Transverse colon (tissue), 4 donors: Measurements from ENCODE around the gene MPRIP. TPM values are rescaled to one million over a fixed set of nuclear protein-coding genes. Genes with fewer than 3 reads are reported as not detected.
A peak's percentile ranks its signal among the peaks of the same experiment; 100 is the strongest.

Experiments used
- DNase-seq: peaks from one replicate; pipeline ENCODE4 v3.0.0-alpha.2; 2019
- H3K27ac ChIP-seq, 4 donors: fragments of 200-600 bp; sonication (generic); 2 replicates each; pipeline ENCODE4 v1.5.1; 2016 to 2018; ENCODE audit warnings: inconsistent platforms in 4 of 4
- H3K27me3 ChIP-seq: fragments of 200-600 bp; sonication (generic); 2 replicates; pipeline ENCODE4 v1.5.1; 2017; ENCODE audit warnings: inconsistent platforms
- H3K36me3 ChIP-seq, 4 donors: fragments of 200-600 bp; sonication (generic); 2 replicates each; pipeline ENCODE4 v1.5.1; 2017 to 2019; ENCODE audit warnings: inconsistent platforms in 4 of 4
- H3K4me1 ChIP-seq, 4 donors: fragments of 200-600 bp; sonication (generic); 2 replicates each; pipeline ENCODE4 v1.5.1; 2017 to 2020; ENCODE audit warnings: inconsistent platforms in 4 of 4
- H3K4me3 ChIP-seq, 4 donors: fragments of 200-600 bp; sonication (generic); 1 replicate in 1 of 4; 2 replicates in 3 of 4; pipeline versions ENCODE4 v1.5.1 to v1.6.1; 2017 to 2019; ENCODE audit warnings: inconsistent platforms in 4 of 4
- H3K9me3 ChIP-seq, 2 donors: fragments of 200-600 bp; sonication (generic); 2 replicates each; pipeline ENCODE4 v1.5.1; 2017 to 2019; ENCODE audit warnings: inconsistent platforms in 2 of 2
- EP300 ChIP-seq: sonication (generic); formaldehyde crosslinking; IDR thresholded peaks from one replicate; pipeline ENCODE4 v1.6.1; 2017; ENCODE audit warnings: antibody characterized with exemption, low read depth
- POLR2A ChIP-seq: fragments of 450-650 bp; IDR thresholded peaks from one replicate; pipeline ENCODE4 v1.6.1; 2016; ENCODE audit warnings: antibody characterized with exemption, mild to moderate bottlenecking, moderate library complexity
- POLR2AphosphoS5 ChIP-seq, 3 donors: sonication (generic); formaldehyde crosslinking; IDR thresholded peaks; one replicate each; pipeline ENCODE4 v1.6.1; 2016; ENCODE audit warnings: antibody characterized with exemption in 3 of 3
- WGBS, 2 donors: methylation state at CpG; one replicate each; pipeline ENCODE4 v1.1.5; 2018; ENCODE audit warnings: low coverage in 1 of 2; 5-methylcytosine and 5-hydroxymethylcytosine counted together
- in situ Hi-C, 4 donors: fragments of 200-750 bp; cut with MboI; loops; one replicate each; pipeline versions ENCODE4 v1.15.0 to v1.15.1; 2017; ENCODE audit warnings: low sequenced_read_pairs in 3 of 4, low pct_ligation_motif_present in 1 of 4, low pct_unique_long_range_greater_than_20kb in 1 of 4
- intact Hi-C: fragments of 100-400 bp; cut with DNase I; formaldehyde crosslinking; loops from one replicate; pipeline ENCODE4 v1.15.1; 2023; ENCODE audit warnings: low total_unique reads
- total RNA-seq, 4 donors: library from RNA; depleted of rRNA; stranded (reverse); fragments of >200 nt; gene quantifications; one replicate each; pipeline ENCODE4 v1.1.0, GENCODE V29; 2016
- TF ChIP-seq, protein P1 (sequence below), 5 experiments: fragments of 200-600 bp in 3 of 5; fragments of 450-650 bp in 2 of 5; sonication (generic) in 3 of 5; IDR thresholded peaks; 1 replicate in 2 of 5; 2 replicates in 3 of 5; pipeline ENCODE4 v1.5.1; 2016 to 2017; ENCODE audit warnings: antibody characterized with exemption in 5 of 5, inconsistent platforms in 3 of 5, mild to moderate bottlenecking in 2 of 5, moderate library complexity in 1 of 5

The MPRIP gene
- total RNA-seq, 4 donors from 2014 or later, result 124 to 368 (median 158) TPM

DNA sequence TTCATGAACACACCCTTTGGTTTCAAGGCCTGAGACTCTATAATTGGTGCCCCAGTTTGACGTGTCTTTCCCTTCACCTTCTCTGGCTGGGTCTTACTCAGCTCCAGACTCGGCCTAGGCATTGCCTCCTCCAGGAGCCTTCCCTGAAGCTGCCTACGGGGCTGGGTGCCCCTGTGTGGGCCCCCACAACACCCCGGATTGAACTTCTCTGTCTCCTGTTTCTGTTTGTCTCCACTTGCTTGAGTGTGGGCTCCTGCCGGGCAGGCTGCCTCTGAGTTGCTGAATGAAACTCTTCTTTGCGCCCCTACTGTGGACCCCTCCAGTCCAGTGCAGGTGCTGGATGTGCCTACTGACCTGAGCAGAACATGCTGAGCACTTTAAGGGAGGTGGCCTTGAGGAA lies 2.3 kb upstream of the MPRIP start:
- no peak for DNase-seq
- intact Hi-C loops (no loop called here), in situ Hi-C loops (no loop called here)
- no peaks in the 10 kb centered on the region for H3K27me3 ChIP-seq
- no peaks in the 10 kb centered on the region for H3K36me3 ChIP-seq
- TF ChIP-seq POLR2AphosphoS5 (IDR thresholded peaks at IDR 0.05), result no peak
- TF ChIP-seq, protein P1, sequence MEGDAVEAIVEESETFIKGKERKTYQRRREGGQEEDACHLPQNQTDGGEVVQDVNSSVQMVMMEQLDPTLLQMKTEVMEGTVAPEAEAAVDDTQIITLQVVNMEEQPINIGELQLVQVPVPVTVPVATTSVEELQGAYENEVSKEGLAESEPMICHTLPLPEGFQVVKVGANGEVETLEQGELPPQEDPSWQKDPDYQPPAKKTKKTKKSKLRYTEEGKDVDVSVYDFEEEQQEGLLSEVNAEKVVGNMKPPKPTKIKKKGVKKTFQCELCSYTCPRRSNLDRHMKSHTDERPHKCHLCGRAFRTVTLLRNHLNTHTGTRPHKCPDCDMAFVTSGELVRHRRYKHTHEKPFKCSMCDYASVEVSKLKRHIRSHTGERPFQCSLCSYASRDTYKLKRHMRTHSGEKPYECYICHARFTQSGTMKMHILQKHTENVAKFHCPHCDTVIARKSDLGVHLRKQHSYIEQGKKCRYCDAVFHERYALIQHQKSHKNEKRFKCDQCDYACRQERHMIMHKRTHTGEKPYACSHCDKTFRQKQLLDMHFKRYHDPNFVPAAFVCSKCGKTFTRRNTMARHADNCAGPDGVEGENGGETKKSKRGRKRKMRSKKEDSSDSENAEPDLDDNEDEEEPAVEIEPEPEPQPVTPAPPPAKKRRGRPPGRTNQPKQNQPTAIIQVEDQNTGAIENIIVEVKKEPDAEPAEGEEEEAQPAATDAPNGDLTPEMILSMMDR (IDR thresholded peaks at IDR 0.05), result no peak
- TF ChIP-seq POLR2A, result no peak
- no peak for TF ChIP-seq EP300
- no peak overlapping the region for H3K4me3 ChIP-seq
- peaks cover 10 to 29% (median 25%) of the 10 kb centered on the region in 4 donors for H3K4me1 ChIP-seq
- no peak overlapping the region for H3K27ac ChIP-seq
- WGBS, 2 donors, result 77 to 100% methylated on average over 1 to 6 of the region's 6 CpGs
- H3K9me3 ChIP-seq, result no peaks in the 10 kb centered on the region

DNA sequence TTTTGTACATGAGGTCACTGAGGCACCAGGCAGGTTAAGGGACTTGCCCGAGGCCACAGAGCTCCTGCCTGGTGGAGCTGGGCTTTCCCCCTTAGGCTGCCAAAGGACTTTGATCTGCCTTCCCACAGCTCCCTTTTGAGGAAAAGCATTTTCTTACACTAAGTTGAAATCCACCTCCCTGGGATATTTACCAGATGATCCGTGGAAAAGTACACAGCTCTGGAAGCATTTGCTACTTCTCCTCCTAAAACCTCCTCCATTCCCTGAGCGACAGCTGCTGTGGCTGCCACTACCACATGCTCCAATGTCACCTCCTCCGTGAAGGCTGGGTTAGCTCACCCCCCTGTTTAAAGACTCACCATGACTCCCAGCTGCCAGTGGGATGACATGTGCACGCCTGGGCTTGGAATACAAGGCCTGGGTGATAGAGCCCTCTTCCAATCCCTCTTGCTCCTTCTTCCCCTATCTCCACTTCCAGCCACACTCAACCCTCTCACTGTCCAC lies 1.2 kb upstream of the MPRIP start:
- 31 to 46% methylated on average over 4 to 5 of the region's 5 CpGs for WGBS, 2 donors
- in situ Hi-C loops (no loop called here), intact Hi-C loops (no loop called here)
- Histone ChIP-seq H3K36me3 (no peaks in the 10 kb centered on the region), H3K9me3 (no peaks in the 10 kb centered on the region), H3K4me3 (no peak overlapping the region), H3K27ac (peak overlapping the region; percentile 72 to 86 (median 78)), H3K4me1 (peaks cover 13 to 37% (median 35%) of the 10 kb centered on the region in 4 donors), H3K27me3 (no peaks in the 10 kb centered on the region)
- no peak for DNase-seq
- TF ChIP-seq POLR2A, result no peak
- TF ChIP-seq POLR2AphosphoS5 (IDR thresholded peaks at IDR 0.05), result no peak
- no peak for TF ChIP-seq EP300
- TF ChIP-seq, protein P1 (IDR thresholded peaks at IDR 0.05), result no peak

DNA sequence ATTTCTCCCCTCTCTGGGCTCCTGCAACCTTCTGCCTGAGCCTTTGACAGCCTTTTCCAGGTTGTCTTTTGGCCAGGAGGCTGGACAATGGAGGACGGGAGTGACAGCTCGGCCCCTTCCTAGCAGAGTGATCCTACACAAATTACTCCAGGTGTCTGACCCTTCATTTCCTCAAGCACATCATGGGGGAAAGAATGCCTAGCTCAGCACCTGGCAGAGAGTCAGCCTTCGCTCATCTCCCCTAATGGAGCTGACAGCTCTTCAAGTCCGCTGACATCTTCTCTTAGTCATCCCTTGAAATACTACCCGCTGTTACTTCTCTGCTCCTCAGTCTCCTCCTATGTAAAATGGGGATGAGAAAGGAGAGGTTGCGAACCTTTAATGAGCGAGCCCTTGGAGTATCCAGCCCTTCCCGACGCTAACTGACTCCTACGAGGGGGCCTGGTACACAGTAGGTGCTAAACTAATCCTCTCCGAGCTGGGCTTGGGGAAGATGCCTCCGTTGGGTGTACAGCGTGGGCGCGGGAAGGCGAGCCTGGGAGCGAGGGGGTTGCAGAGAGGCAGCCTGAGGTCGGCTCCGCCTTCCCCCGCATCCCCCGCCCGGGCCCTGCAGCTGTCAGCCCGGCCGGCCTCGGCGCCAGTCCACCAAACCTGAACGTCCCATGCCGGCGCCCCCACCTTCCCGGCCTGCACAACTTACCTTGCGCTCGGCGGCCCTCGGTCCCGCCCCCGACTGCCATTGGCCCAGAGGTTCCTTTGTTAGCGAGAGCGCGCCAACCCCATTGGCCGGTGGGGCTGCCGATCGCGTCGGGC lies 480 bp upstream of the MPRIP start:
- Histone ChIP-seq H3K27me3 (no peaks in the 10 kb centered on the region), H3K9me3 (no peaks in the 10 kb centered on the region), H3K4me3 (peak overlapping the region; percentile 12 to 65 (median 50)), H3K36me3 (no peaks in the 10 kb centered on the region), H3K27ac (peak overlapping the region; percentile 72 to 86 (median 78)), H3K4me1 (peaks cover 13 to 43% (median 38%) of the 10 kb centered on the region in 4 donors)
- peak; percentile 99 for DNase-seq
- in situ Hi-C loops, result no loop called here
- intact Hi-C loops, result no loop called here
- TF ChIP-seq POLR2AphosphoS5 (IDR thresholded peaks at IDR 0.05), result peak; percentile 49 to 80 (median 71)
- peak; percentile 37 for TF ChIP-seq POLR2A
- no peak for TF ChIP-seq EP300
- TF ChIP-seq, protein P1 (IDR thresholded peaks at IDR 0.05), result no peak
- WGBS, 2 donors, result 11 to 20% methylated on average over 1 to 31 of the region's 44 CpGs

DNA sequence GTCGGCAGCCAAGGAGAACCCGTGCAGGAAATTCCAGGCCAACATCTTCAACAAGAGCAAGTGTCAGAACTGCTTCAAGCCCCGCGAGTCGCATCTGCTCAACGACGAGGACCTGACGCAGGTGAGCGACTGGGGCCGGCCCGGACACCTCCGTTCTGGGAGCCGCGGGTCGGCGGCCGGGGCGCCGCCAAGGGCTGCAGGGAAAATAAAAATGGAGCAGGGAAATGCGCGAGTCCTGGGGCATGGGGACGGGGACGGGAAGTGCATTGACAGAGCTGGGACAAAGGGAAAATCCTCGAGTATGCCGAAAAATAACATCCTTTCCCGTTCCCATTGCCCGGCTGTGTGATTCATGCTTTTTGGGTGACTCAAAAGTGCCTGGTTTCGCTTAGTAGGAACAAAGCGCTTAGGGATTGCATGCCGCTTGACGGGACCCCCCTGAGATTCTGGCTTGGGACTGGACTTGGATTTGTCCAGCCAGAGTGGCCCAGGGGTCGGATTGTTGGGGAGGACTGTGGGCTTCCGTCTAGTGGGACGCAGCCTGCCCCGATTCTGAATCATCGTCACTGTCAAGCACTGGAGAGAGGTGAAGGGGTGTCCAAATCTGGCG lies 699 bp downstream of the MPRIP start:
- intact Hi-C loops, result no loop called here
- H3K27ac ChIP-seq, result peak overlapping the region; percentile 85 to 90 (median 86)
- DNase-seq, result no peak
- no peaks in the 10 kb centered on the region for H3K9me3 ChIP-seq
- TF ChIP-seq POLR2AphosphoS5 (IDR thresholded peaks at IDR 0.05) (peak in 2 of 3 donors; percentile 6 to 19), POLR2A (no peak)
- WGBS, 2 donors, result 0% methylated on average over 2 to 35 of the region's 37 CpGs
- no peaks in the 10 kb centered on the region for H3K27me3 ChIP-seq
- in situ Hi-C loops, result no loop called here
- peak overlapping the region; percentile 29 to 84 (median 64) for H3K4me3 ChIP-seq
- no peaks in the 10 kb centered on the region for H3K36me3 ChIP-seq
- H3K4me1 ChIP-seq, result peaks cover 17 to 53% (median 42%) of the 10 kb centered on the region in 4 donors
